ENCODE measurements around the gene DIO1.

- TF ChIP-seq EZH2 (IDR thresholded peaks at IDR 0.05; ENCODE audit: low read depth) (no peak), CTCF (conservative IDR thresholded peaks at IDR 0.05) (no peak)
Observed at GRCh38 chr1:53869454-53870117, 24.4 kb upstream of the DIO1 start.
